ENCODE data around the gene GAS7. TPM values are rescaled to one million over a fixed set of nuclear protein-coding genes. Genes with fewer than 3 reads are reported as not detected.

Gene GAS7
- total RNA-seq, 1 donor from 2014 or later: 431 TPM

DNA sequence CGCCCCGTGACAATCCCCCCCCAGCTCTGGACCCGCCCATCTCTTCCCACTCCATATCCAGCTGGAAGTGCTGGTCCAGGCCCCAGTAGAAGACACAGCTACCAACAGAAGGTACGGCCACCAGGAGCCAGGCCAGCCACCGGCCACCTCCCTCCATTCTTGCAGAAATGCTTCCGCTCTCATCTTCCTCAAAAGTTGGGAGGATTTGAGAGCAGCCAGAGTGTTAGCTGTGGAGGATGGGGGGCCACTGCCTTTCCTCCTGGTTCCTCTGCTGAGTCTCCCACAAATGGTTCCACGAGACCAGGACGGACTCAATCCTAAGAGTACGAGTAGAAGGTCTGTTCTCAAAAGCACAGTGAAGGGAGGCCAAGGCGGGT, 78.3 kb downstream of the GAS7 start:
- no peak for ATAC-seq
- intact Hi-C loops (cut with DNase I): loop anchor here (10.0 kb wide), 2 partner anchors 85 to 185 kb away; no protein-coding TSS in a partner anchor

DNA sequence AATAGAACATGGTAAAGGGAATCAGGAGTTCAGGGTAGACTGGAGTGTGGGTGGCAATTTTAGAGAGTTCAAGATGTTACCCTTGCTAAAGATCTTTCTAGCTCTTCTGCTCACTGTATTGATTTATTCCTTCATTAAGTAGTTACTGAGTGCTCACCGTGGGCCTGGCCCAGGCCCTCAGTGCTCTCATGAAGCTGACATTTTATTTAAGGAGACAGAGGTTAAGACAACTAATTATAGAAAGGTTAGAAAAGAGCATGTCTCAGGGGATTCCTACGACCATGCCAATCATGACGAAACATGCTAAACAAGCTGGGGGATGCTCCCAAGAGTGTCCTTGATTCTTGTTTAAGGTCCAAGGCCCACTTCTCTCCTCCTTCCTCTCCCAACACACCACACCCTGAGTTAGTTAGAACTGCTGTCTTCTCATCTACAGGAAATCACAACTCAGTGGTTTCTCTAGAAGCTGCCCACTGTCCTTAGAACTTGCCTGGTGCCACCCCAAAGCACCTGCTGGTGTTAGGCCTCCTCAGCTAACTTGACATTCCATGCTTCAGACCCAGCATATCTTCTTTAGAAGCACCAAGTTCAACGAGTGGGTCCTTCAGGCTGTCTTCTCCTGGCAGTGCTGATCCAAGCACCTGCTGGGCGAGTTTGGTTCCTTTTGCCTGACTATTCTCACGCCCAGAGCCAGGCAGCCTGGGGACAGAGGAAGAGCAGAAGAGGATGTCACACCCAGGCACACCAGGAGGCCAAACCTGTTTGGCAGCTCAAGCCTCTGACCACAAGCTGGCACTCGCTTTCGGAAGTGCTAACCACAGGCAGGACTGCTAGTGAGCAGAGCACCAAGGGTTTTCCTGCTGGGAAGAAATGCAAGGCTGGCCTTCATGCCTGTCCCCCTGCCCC, 79.0 kb downstream of the GAS7 start:
- intact Hi-C loops (cut with DNase I): loop anchor here (10.0 kb wide), 2 partner anchors 85 to 185 kb away; no protein-coding TSS in a partner anchor
- DNase-seq (ENCODE audit: low spot score): no peak

More for the DNA sequence above, 78.3 kb downstream of the GAS7 start:
- no peak for DNase-seq (ENCODE audit: low spot score)

DNA sequence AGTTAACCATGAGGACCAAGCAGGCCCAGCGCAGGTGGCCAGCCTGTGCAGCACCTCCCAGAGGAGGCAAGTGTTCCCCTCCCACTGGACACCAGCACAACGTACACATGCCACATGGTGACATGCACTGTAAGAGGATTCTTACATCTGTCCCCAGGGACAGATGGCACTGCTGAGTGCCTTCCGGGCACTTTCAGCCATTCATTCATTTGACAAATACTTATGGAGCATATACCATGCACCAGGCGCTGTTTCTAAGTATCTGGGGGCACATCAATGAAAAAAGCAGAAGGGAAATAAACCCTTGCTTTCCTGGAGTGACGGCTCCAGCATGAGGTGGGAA, 79.6 kb downstream of the GAS7 start:
- intact Hi-C loops (cut with DNase I): no loop called here

More for the DNA sequence above, 79.0 kb downstream of the GAS7 start:
- no peak for ATAC-seq

DNA sequence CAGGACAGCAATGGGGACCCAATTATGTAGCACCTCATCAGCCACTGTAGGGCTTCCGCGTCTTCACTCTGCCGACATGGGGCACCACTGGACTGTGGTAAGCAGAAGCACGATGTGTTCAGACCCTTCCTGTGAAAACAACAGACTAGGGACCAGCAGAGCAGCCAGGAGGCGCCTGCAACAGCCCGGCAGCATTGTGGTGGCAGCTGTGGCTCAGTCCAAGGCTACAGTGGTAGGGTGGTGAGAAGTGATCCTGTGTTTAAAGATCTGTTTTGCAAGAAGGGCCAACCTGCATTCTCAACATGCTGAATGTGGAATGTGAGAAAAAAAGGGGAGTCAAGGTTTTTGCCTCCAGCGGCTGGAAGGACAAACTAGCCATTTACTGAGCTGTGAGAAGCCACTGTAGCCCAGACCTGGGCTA, 80.8 kb downstream of the GAS7 start:
- ATAC-seq: peak; percentile 7
- intact Hi-C loops (cut with DNase I): no loop called here
- no peak for DNase-seq (ENCODE audit: low spot score)

More for the DNA sequence above, 79.6 kb downstream of the GAS7 start:
- DNase-seq (ENCODE audit: low spot score): no peak
- no peak for ATAC-seq

DNA sequence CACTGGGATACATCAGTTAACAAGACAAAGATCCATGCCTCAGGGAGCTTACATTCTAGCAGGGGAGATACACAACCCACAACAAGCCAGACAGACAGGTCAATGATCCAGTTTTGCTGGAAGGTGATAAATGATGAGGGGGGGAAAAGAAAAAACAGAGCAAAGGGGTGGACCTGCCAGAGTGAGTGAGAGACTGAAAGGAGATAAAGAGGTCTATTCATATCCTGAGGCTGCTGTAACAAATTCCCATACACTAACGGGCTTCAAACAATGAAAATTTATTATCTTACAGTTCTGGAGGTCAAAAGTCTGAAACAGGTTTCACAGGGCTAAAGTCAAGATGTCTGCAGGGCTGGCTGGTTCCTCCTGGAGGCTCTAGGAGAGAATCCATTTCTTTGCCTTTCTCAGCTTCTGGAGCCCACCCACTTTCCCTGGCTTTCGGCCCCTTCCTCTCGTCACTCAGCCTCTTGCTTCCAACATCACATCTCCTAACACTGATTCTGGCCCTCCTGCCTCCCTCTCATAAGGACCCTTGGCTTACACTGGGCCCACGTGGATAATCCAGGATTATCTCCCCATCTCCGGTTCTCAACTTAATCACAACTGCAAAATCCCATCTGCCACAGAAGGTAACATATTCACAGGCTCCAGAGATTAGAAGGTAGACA, 81.5 kb downstream of the GAS7 start:
- intact Hi-C loops (cut with DNase I): no loop called here
- no peak for ATAC-seq
- DNase-seq (ENCODE audit: low spot score): no peak

DNA sequence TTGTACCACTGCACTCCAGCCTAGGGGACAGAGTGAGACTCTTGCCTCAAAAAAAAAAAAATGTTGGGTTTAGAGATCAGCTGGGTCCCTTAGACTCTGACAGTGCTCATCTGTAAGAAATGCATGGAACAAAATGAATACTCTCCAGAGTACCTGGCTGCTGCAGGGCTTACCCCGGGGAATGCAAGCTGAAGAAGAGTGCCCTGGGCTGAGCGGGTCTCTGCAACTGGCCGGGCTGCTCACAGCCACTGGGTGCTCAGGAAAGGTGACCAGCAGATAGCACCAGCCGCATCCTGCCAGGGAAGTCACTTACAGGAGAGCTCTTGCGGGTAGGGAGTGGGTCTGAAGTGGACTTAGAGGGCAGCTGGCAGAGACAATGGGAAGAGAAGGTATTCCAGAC, 82.1 kb downstream of the GAS7 start:
- intact Hi-C loops (cut with DNase I): no loop called here
- ATAC-seq: no peak

DNA sequence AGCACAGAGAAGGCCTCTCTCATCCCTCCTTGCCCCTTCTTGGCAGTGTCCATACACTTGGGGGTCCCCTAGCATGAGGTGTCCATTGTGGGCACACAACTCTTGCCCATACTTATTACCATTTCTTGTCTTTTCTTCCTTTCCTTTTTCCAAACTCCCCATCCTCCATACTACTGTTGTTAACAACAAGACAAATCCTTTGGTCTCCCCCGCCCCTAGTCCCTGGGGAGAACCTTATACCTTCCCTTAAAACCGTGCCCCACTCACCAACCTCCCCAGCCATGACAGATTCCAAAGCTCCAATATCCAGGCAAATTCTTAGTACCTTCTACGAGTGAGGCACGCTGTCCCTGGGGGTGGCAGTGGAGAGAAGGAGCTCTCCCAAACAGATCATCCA, 82.9 kb downstream of the GAS7 start:
- intact Hi-C loops (cut with DNase I): no loop called here
- DNase-seq (ENCODE audit: low spot score) (no peak), ATAC-seq (no peak)

More for the DNA sequence above, 82.1 kb downstream of the GAS7 start:
- DNase-seq (ENCODE audit: low spot score): no peak

DNA sequence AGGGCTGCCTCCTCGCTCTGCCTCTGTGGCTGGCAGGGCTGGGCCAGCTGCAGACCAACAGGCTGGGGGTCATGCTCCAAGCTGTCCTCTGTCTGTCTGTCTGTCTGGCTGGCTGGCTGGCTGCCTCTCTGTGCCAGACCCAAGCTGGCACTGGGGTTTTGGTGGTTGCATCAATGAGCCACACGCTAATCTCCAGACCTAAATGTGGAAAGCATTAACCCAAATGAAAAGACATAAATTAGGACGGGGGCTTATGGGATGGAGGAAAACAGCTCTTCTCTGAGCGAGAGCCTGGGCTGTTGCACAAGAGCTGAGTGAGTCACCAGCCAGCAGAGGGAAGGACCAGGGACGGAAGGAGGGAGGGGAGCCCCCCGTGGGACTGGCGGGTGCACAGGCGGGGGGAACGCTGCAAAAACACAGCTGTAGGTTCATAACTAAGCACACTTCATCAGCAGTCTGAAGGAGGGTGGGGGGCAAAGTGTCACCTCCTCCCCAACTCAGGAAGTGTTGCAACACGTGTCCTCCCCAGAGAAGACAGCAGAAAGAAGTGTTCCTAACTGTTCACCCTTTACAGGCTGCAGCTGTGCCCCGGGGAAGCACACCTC, 83.4 kb downstream of the GAS7 start:
- ATAC-seq: peak; percentile 96
- intact Hi-C loops (cut with DNase I): no loop called here
- DNase-seq (ENCODE audit: low spot score): peak; percentile 93

DNA sequence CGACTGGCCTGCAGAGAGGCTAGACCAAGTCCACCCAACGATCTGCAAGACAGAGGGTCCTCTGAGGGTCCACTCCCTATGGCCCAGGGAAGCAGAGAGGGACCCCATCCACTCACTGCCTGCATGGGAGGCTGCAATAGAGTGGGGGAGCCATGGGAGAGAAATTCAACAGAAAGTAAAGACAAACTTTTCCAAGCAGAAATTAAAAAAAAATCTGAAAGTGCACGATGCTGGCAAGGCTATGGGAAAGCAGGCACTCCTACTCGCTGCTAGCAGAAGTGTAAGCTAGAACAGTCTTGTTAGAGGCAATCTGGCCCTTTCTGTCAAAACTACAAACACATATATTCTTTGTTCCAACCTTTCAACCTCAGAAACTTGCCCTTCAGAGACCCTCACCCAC, 85.4 kb downstream of the GAS7 start:
- ATAC-seq: no peak
- intact Hi-C loops (cut with DNase I): no loop called here
- DNase-seq (ENCODE audit: low spot score): no peak

DNA sequence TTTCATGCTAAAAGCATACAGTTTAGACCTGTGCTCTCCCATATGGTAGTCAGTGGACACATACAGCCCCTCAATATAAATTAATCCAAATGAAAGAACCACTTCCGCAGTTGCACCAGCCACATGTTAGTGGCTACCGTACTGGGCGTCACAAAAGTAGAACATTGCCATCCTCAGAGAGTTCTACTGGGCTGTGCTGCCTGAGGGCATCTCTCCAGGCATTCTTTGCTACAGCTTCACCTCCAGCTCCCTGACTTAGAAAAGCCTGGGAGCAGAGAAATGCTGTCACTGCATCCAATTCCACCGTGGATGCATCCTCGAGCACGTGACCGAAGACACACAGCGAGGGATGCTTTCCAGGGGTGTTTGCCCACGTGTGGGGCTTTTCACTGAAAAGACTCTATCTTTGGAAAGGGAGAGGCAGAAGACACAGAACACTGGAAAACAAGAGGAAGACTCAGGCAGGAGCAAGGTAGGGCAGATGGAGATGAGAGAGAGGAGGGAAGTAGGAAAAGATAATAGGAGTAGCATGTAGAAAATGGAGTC, 86.4 kb downstream of the GAS7 start:
- DNase-seq (ENCODE audit: low spot score) (no peak), ATAC-seq (no peak)
- intact Hi-C loops (cut with DNase I): no loop called here

DNA sequence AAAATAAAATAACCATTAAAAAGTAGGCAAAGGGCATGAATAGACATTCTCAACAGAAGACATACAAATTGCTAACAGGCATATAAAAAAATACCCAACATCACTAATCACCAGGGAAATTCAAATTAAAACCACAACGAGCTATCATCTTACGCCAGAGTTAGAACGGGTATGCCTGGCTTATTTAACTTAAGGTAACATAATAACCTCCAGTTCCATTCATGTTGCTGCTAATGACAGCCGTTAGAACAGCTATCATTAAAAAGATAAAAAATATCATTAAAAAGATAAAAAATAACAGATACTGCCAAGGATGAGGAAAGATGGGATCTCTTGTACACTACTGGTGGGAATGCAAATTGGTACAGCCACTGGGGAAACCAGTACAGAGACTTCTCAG, 89.3 kb downstream of the GAS7 start:
- intact Hi-C loops (cut with DNase I): no loop called here
- DNase-seq (ENCODE audit: low spot score) (no peak), ATAC-seq (no peak)

DNA sequence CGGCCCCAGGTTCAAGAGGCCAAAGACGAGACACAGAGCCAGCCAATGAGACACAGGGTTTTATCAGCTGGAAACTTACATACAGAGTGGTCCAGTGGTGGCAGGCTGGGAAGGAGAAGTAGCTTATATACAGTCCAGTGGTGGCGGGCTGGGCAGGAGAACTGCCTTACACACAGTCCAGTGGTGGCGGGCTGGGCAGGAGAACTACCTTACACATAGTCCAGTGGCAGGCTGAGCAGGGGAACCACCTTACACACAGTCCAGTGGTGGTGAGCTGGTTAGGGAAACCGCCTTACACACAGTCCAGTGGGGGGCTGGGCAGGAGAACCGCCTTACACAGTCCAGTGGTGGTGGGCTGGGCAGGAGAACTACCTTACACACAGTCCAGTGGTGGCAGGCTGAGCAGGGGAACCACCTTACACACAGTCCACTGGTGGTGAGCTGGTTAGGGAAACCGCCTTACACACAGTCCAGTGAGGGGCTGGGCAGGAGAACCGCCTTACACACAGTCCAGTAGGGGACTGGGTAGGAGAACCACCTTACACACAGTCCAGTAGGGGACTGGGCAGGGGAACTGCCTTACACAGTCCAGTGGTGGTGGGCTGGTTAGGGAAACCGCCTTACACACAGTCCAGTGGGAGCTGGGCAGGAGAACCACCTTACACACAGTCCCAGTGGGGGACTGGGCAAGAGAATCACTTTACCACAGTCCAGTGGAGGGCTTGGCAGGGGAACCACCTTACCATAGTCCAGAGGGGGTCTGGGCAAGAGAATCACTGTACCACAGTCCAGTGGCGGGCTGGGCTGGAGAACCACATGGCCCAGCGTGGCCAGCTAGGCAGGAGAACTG, 90.9 kb downstream of the GAS7 start:
- intact Hi-C loops (cut with DNase I): no loop called here
- DNase-seq (ENCODE audit: low spot score): no peak
- ATAC-seq: peak; percentile 15

DNA sequence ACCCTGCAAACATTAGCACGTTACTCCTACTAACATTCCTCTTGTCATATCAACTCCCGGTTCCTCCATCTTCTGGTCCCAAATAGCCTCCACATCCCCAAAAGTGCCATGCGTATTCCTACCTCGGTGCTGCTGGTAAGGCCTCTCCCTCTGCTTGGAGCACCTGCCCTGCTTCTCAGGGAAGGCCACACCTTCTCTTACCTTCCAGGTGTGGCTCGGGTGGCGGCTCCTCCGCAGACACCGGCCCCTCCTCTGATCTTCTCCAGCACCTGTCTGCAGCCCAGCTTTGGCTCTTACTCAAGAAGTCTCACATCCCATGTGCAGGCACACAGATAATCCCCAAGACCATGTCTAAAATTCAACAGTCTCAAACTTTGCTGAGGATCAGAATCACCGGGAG, 92.3 kb downstream of the GAS7 start:
- intact Hi-C loops (cut with DNase I): no loop called here
- no peak for DNase-seq (ENCODE audit: low spot score)
- ATAC-seq: no peak

DNA sequence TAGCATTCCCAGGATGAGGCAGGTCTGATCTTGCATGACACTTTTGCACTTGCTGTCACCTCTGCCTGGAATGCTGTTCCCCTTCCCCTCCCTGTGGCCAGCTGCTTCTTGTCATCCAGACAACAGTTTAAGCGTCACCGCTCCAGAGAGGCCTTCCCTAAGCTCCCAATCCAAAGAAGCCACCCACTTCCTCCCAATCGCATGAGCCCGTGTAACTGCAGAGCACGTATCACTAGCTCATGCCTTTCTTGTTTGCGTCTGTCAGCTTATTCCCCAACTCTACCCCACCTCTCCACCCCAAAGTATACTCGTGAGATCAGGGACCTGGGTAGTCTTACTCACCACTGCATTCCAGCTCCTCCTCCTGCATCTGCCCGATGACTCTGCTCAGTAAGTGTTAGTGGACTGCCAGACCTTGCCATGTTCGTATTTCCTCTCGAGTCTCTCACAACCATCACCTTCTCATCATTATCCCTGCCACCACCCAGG, 92.8 kb downstream of the GAS7 start:
- intact Hi-C loops (cut with DNase I): no loop called here
- DNase-seq (ENCODE audit: low spot score) (no peak), ATAC-seq (peak; percentile 63)

DNA sequence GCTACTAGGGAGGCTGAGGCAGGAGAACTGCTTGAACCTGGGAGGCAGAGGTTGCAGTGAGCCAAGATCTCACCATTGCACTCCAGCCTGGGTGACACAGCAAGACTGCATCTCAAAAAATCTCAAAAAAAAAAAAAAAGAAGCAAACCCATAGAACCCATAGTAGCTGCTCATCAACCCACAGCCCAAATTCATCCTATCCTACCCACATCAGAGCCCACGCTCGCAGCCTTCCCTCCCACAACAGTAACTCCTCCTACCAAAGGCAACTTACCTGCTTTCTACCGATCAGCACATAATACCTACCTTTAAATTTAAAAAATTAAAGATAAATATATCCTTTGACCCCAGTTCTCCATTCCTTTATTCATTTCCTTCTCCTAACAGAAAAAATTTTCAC, 94.7 kb downstream of the GAS7 start:
- intact Hi-C loops (cut with DNase I): no loop called here
- DNase-seq (ENCODE audit: low spot score) (no peak), ATAC-seq (no peak)

DNA sequence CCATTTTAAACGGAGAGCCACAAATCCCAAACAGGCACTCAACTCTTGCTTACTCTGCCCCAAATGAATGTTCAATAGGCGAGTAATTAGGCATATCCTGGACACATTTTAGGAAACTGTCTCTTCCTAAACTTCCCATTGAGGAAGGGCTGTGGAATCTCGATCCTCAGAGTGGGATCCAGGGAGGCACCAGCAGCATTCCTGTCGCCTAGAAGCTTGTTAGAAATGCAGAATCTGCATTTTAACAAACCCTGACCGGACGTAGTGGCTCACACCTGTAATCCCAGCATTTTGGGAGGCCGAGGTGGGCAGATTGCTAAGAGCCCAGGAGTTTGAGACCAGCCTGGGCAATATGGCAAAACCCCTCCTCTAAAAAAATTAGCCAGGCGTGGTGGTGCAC, 95.6 kb downstream of the GAS7 start:
- ATAC-seq (no peak), DNase-seq (ENCODE audit: low spot score) (no peak)
- intact Hi-C loops (cut with DNase I): no loop called here

DNA sequence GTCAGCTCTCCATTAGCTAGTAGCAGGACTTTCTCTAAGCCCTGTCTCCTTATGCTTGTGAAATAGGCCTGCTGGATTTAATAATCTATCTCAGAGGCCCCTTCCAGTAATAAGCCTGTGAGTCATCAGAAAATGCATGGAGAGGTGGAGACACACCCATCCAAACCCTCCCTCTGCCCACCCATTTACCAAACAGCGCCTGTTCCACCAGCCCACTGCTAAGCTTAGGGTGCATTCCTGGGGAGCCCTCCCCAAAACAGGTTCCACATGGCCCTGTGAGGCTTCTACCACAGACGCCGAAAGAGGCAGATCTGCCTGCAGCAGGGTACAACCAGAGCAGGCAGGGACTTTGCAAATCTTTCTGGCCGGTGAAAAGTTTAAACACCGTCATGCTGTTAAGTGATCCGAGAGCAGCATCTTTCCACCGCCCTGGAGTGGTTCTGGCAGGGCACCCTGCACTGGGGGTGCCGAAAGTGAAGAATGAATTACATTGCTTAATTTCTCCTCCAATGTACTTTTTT, 99.3 kb downstream of the GAS7 start:
- DNase-seq (ENCODE audit: low spot score): peak; percentile 53
- intact Hi-C loops (cut with DNase I): no loop called here
- peak; percentile 69 for ATAC-seq

DNA sequence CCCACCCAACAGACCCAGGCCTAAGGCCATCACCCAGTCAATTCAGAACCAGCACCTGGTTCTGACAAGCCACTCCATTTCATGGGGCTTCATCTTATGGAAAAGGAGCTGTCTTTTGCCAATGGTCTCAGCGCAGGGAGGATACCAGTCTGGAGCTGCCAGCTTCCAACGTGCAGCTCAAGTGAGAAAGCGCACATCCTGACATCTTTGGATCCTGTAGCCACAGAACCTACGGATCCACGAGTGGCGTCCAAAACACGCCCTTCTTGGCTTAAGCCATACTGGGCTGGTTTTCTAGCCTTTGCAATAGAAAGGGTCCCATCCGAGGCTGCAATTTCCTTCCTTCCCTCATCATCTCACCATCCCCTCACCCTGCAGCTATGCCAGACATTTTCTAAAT, 101.8 kb downstream of the GAS7 start:
- intact Hi-C loops (cut with DNase I): no loop called here
- DNase-seq (ENCODE audit: low spot score): peak; percentile 44
- no peak for ATAC-seq

Measured in sciatic nerve (tissue), 2 donors.